ENCODE measurements around the gene TMEM236. TPM values are rescaled to one million over a fixed set of nuclear protein-coding genes. Genes with fewer than 3 reads are reported as not detected.

Gene TMEM236
- total RNA-seq, 1 experiment from 2014 or later = 0.07 TPM

- TF ChIP-seq SP1 (IDR thresholded peaks at IDR 0.05; ENCODE audit: low read depth) = no peak
- TF ChIP-seq CEBPB (IDR thresholded peaks at IDR 0.05; ENCODE audit: low read depth) = no peak
- no peak for TF ChIP-seq YY1 (IDR thresholded peaks at IDR 0.05; ENCODE audit: extremely low read depth, insufficient replicate concordance, low read depth, low read length)
- no peak for TF ChIP-seq REST (IDR thresholded peaks at IDR 0.05; ENCODE audit: low read depth)
- no peak for TF ChIP-seq POLR2AphosphoS5 (IDR thresholded peaks at IDR 0.05; ENCODE audit: low read depth, low read length)
- no peak for TF ChIP-seq ZBTB33 (IDR thresholded peaks at IDR 0.05; ENCODE audit: extremely low read depth, insufficient replicate concordance, low read length)
These were observed 96.6 kb downstream of the TMEM236 start (continued) for GRCh38 chr10:17848646-17849045.

MicroRNA genes within 50 kb of the gene (microRNA counts, 767-probe panel; counts per million panel counts)
- microRNA hsa-miR-511 = not detected

Small RNAs within 50 kb of the gene (microRNA-seq; reads per million reads assigned to microRNA genes)
- not detected for gene MIR511 (ENCODE audit: borderline number of aligned reads)

Other genes starting within 250 kb of the TMEM236 start
- 21.6 TPM for gene HACD1, start 134.8 kb upstream of the TMEM236 start, total RNA-seq (2021; ENCODE audit: unreplicated experiment)
- gene STAM, start 108.0 kb upstream of the TMEM236 start, total RNA-seq (2021; ENCODE audit: unreplicated experiment) = 23.0 TPM
- gene MRC1, start 57.1 kb downstream of the TMEM236 start, total RNA-seq (2021; ENCODE audit: unreplicated experiment) = 0.37 TPM
- not detected for gene SLC39A12, start 199.7 kb downstream of the TMEM236 start, total RNA-seq (2021; ENCODE audit: unreplicated experiment)

All from HCT116 (cell line).